IPS-18a (cell line): Measurements from ENCODE around the gene SRRM5.

Source experiments
- H3K27ac ChIP-seq: one replicate; pipeline ENCODE4 v1.5.1; 2013; ENCODE audit warnings: low read length
- H3K27me3 ChIP-seq: one replicate; pipeline ENCODE4 v1.6.1; 2013; ENCODE audit warnings: mild to moderate bottlenecking, low read length; ENCODE audit not compliant: control insufficient read depth, insufficient read depth
- H3K36me3 ChIP-seq: one replicate; pipeline ENCODE4 v1.6.1; 2013; ENCODE audit warnings: low read depth, low read length; ENCODE audit not compliant: control insufficient read depth
- H3K4me1 ChIP-seq: one replicate; pipeline ENCODE4 v1.6.1; 2013; ENCODE audit warnings: low read depth, low read length; ENCODE audit not compliant: control insufficient read depth
- H3K4me3 ChIP-seq: one replicate; pipeline ENCODE4 v1.5.1; 2013; ENCODE audit warnings: low read length
- H3K9ac ChIP-seq: one replicate; pipeline ENCODE4 v1.6.1; 2013; ENCODE audit warnings: mild to moderate bottlenecking, low read length, moderate library complexity
- H3K9me3 ChIP-seq: one replicate; pipeline ENCODE4 v1.6.1; 2013; ENCODE audit warnings: low read depth, low read length; ENCODE audit not compliant: control insufficient read depth

The SRRM5 gene

GRCh38 chr19:43606569-43607229, 5.2 kb upstream of the SRRM5 start:
- Histone ChIP-seq H3K9ac (no peak overlapping the region), H3K4me1 (no peaks in the 10 kb centered on the region), H3K27ac (no peak overlapping the region), H3K9me3 (no peaks in the 10 kb centered on the region), H3K27me3 (no peaks in the 10 kb centered on the region), H3K36me3 (no peaks in the 10 kb centered on the region), H3K4me3 (no peak overlapping the region)

GRCh38 chr19:43607238-43608205, 4.4 kb upstream of the SRRM5 start:
- Histone ChIP-seq H3K4me3 (no peak overlapping the region), H3K27me3 (no peaks in the 10 kb centered on the region), H3K9ac (no peak overlapping the region), H3K9me3 (no peaks in the 10 kb centered on the region), H3K36me3 (no peaks in the 10 kb centered on the region), H3K4me1 (no peaks in the 10 kb centered on the region), H3K27ac (no peak overlapping the region)

GRCh38 chr19:43609872-43610271, 2.0 kb upstream of the SRRM5 start:
- no peaks in the 10 kb centered on the region for H3K9me3 ChIP-seq
- H3K27ac ChIP-seq: no peak overlapping the region
- peaks cover 4% of the 10 kb centered on the region for H3K36me3 ChIP-seq
- H3K9ac ChIP-seq: no peak overlapping the region
- H3K27me3 ChIP-seq: no peaks in the 10 kb centered on the region
- no peak overlapping the region for H3K4me3 ChIP-seq
- H3K4me1 ChIP-seq: no peaks in the 10 kb centered on the region

GRCh38 chr19:43610493-43610892, 1.4 kb upstream of the SRRM5 start:
- Histone ChIP-seq H3K4me1 (no peaks in the 10 kb centered on the region), H3K9ac (no peak overlapping the region), H3K36me3 (peaks cover 4% of the 10 kb centered on the region), H3K9me3 (no peaks in the 10 kb centered on the region), H3K27ac (no peak overlapping the region), H3K27me3 (no peaks in the 10 kb centered on the region), H3K4me3 (no peak overlapping the region)

GRCh38 chr19:43612374-43612773, 486 bp downstream of the SRRM5 start:
- Histone ChIP-seq H3K27ac (no peak overlapping the region), H3K9ac (no peak overlapping the region), H3K4me3 (no peak overlapping the region), H3K9me3 (no peaks in the 10 kb centered on the region), H3K36me3 (peaks cover 4% of the 10 kb centered on the region), H3K4me1 (no peaks in the 10 kb centered on the region), H3K27me3 (no peaks in the 10 kb centered on the region)

DNA sequence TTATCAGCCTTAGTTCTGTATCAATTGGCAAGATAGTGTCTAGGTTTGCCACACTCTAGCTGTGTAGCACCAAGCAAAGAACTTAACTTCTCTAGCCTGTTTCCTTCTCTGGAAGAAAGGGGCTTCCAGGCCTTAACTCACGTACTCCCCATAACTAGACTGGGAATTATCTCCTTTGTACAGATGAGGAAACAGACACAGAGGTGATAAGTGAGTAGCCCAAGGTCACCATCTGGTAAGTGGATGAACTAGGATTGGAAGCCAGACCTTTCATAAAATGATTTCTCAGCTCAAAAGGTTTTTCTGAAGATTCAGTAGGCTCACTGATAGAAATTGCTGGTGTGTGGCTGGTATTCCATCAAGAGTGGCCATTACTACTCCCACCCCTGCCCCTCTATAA, 4.4 kb downstream of the SRRM5 start:
- Histone ChIP-seq H3K27me3 (no peaks in the 10 kb centered on the region), H3K4me1 (peaks cover 5% of the 10 kb centered on the region), H3K4me3 (no peak overlapping the region), H3K9ac (no peak overlapping the region), H3K9me3 (no peaks in the 10 kb centered on the region), H3K27ac (no peak overlapping the region), H3K36me3 (peaks cover 4% of the 10 kb centered on the region)

DNA sequence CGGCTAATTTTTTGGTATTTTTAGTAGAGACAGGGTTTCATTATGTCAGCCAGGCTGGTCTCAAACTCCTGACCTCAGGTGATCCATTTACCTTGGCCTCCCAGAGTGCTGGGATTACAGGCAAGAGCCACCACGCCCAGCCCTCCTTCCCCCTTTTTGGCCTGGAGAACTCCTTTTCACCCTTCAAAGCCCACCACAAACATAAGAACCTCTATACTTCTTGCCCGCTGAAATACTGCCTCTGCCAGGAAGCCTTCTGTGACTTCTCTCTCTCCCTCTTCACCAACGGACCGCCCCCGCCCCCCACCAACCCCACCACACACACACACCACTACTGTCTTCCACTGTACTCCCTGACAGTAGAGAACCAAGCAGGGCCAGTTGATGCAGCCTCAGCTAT, 5.1 kb downstream of the SRRM5 start:
- Histone ChIP-seq H3K36me3 (peaks cover 4% of the 10 kb centered on the region), H3K27ac (no peak overlapping the region), H3K9me3 (no peaks in the 10 kb centered on the region), H3K9ac (no peak overlapping the region), H3K4me3 (no peak overlapping the region), H3K4me1 (peaks cover 5% of the 10 kb centered on the region), H3K27me3 (no peaks in the 10 kb centered on the region)

DNA sequence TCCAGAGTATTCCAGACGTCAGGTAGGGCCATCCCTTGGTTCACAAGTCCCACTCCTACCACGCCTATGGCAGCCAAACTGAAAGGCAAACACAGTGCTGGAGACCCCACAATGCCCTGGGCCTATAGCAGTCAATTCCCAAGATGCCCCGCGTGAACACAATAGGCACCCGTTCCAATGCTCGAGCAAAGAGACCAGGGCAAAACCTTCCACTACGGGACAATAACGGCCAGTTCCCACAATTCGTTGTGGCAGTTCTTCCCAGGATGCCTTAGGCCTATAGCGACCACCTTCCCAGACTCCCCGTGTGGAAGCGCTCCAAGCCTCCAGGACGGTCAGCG, 7.0 kb downstream of the SRRM5 start:
- H3K9me3 ChIP-seq: no peaks in the 10 kb centered on the region
- no peaks in the 10 kb centered on the region for H3K27me3 ChIP-seq
- peak overlapping the region; percentile 86 for H3K4me3 ChIP-seq
- no peaks in the 10 kb centered on the region for H3K36me3 ChIP-seq
- H3K9ac ChIP-seq: peak overlapping the region; percentile 88
- peaks cover 5% of the 10 kb centered on the region for H3K4me1 ChIP-seq
- H3K27ac ChIP-seq: peak overlapping the region; percentile 94

DNA sequence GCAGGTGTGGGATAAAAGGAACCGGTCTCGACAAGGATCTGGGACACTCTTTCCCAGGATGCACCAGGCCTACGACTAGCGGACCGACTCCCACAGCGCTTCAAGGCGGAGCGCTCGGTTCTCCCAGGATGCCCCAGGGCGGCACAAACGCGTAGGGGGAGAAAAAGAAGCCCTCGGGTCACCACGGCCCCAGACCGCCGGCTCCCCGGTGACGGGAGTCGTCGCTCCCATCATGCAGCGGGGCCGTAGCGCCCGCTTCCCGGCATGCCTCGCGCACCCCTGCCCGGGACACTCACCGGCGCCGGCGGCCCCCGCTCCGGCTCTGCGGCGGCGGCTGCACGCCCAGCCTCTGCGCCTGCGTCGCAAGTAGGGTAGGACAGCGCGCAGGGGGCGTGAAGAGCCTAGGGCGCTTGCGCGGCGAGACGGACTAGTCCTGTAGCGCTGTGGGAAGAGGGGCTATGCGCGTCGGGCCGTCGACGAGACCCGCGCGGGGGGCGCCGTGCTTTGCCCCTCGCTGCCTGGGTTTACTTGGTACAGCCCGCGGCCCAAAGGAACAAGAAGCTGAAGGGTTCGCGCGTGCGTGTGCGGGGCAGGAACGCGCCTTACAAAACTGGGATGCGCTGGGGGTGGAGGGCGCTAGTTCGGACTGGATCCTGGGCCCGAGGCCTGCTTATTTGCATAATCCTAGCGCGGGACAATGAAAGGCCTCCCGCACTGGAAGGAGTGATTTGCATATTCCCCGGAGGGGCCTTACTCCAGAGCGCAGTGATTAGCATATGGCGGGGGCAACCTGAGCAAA, 7.6 kb downstream of the SRRM5 start, which contains the start of gene ZNF428:
TSS of gene ZNF428 (minus strand) at position 368 of the 799 bp plus-strand sequence. CDS start 5,325 bp downstream, outside the sequence.
- no peaks in the 10 kb centered on the region for H3K9me3 ChIP-seq
- H3K4me3 ChIP-seq: peak within 1 kb of the TSS; percentile 86
- H3K9ac ChIP-seq: peak within 1 kb of the TSS; percentile 88
- no peaks in the 10 kb centered on the region for H3K36me3 ChIP-seq
- H3K27me3 ChIP-seq: no peaks in the 10 kb centered on the region
- H3K4me1 ChIP-seq: peaks cover 6% of the 10 kb centered on the region
- peak within 1 kb of the TSS; percentile 94 for H3K27ac ChIP-seq

DNA sequence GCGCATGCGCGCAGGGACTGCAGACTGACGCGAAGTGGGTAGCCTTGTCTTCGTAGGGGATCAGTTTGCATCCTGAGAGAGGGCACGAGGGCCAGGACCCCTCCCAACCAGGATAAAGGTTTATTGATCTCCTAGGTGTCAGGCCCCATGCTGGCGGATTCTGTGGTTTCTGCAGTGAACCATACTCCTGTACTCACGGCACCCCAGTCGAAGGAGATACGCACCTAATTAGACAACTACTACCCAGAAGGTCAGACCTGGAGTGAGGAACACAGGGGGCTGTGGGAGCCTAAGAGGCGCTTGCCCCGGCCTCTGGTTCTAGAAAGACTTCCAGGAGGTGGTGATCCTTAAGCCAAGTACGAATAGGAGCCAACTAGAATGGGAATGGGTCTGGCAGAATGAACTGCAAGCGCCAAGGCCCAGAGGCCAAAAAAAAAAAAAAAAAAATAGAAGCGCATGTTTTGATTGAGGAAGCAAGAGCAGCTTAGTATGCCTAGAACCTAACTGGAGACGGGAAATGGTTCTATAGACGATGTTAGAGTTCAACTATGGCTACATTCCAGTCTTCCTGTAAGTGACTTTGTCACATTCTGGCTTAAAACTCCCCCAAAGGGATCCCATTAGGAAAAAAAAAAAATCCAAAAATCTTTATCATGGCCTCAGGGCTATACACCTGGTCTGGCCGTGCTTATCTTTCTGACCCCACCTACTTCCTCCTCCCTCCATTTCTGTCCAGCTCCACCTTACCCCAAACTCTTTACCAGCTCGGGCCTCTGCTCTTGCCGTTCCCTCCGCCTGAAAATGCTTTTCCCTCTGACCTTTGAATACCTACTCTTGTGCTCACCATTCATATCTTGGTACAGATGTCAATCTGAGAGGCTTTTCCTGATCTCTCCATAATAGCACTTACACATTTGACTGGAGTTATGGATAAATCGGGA, 8.4 kb downstream of the SRRM5 start:
- H3K9me3 ChIP-seq: no peaks in the 10 kb centered on the region
- peak overlapping the region; percentile 88 for H3K9ac ChIP-seq
- peak overlapping the region; percentile 86 for H3K4me3 ChIP-seq
- H3K4me1 ChIP-seq: peaks cover 9% of the 10 kb centered on the region
- no peaks in the 10 kb centered on the region for H3K36me3 ChIP-seq
- no peaks in the 10 kb centered on the region for H3K27me3 ChIP-seq
- H3K27ac ChIP-seq: no peak overlapping the region
